K562 (cell line): ENCODE measurements around the gene HS6ST1. TPM values are rescaled to one million over a fixed set of nuclear protein-coding genes. Genes with fewer than 3 reads are reported as not detected.

Experiments used
- ATAC-seq: fragments of 200-7000 bp; cut with Tn5 transposase; 3 replicates; pipeline ENCODE4 v1.9.1; 2020; ENCODE audit warnings: moderate library complexity
- BruUV-seq: library from RNA; stranded (reverse); fragments of 400-500 nt; replicated peaks from 2 replicates; lab custom pipeline; 2021; lab: Mats Ljungman, UMichigan
- CTCF ChIA-PET: fragments of 300-600 bp; formaldehyde crosslinking; extraction: SDS; loops from one replicate; lab custom pipeline; 2021; ENCODE audit warnings: low intra/inter-chr PET ratio; lab: Yijun Ruan, JAX
- POLR2A ChIA-PET: fragments of 300-600, 350-650 bp; sonication (Branson Sonifier 250); formaldehyde crosslinking; extraction: SDS; loops from one replicate; lab custom pipeline; 2021; ENCODE audit warnings: antibody characterized with exemption, inconsistent platforms; lab: Yijun Ruan, JAX
- DNase-seq, 4 experiments: peaks; one replicate each; pipeline versions ENCODE4 v3.0.0 to v3.0.0-alpha.2; 2011 to 2018; ENCODE audit warnings: low spot score in 3 of 4, mixed read lengths in 3 of 4; ENCODE audit errors: extremely low read depth in 1 of 4
- FAIRE-seq: peaks from 2 replicates; lab custom pipeline; 2011; peaks lifted over from hg19 to GRCh38; lab: Jason Lieb, UNC
- H2AFZ ChIP-seq: 2 replicates; pipeline ENCODE4 v1.6.0; 2011; ENCODE audit warnings: low read depth, low read length, control low read depth, inconsistent platforms
- H3K27ac ChIP-seq: fragments of 200-600 bp; 3 replicates; pipeline ENCODE4 v1.8.0; 2011; ENCODE audit warnings: low read depth, mild to moderate bottlenecking, control low read depth, inconsistent platforms, low read length, moderate library complexity, mixed read lengths; ENCODE audit errors: extremely low read depth
- H3K27me3 ChIP-seq, 2 experiments: fragments of 300-600 bp in 1 of 2; 2 replicates in 1 of 2; 3 replicates in 1 of 2; pipeline versions ENCODE4 v1.6.0 to v1.8.0; 2011; ENCODE audit warnings: inconsistent platforms in 2 of 2, low read length in 2 of 2, mild to moderate bottlenecking in 1 of 2, mixed read lengths in 1 of 2, moderate library complexity in 1 of 2; ENCODE audit not compliant: control insufficient read depth in 2 of 2, insufficient read depth in 2 of 2
- H3K36me3 ChIP-seq: fragments of 300-600 bp; 3 replicates; pipeline ENCODE4 v1.8.0; 2011; ENCODE audit warnings: mild to moderate bottlenecking, low read length, inconsistent platforms; ENCODE audit not compliant: control insufficient read depth, insufficient read depth
- H3K4me1 ChIP-seq, 2 experiments: fragments of 200-600 bp in 1 of 2; replicated peaks in 1 of 2; 2 replicates in 1 of 2; 3 replicates in 1 of 2; pipeline versions ENCODE4 v1.5.1 to v1.8.0; 2011; ENCODE audit warnings: inconsistent platforms in 2 of 2, low read length in 2 of 2, mild to moderate bottlenecking in 1 of 2, mixed read lengths in 1 of 2, moderate library complexity in 1 of 2; ENCODE audit not compliant: control insufficient read depth in 2 of 2, insufficient read depth in 2 of 2
- H3K4me2 ChIP-seq: 2 replicates; pipeline ENCODE4 v1.6.1; 2011; ENCODE audit warnings: low read length, control low read depth, inconsistent platforms, mixed read lengths; ENCODE audit not compliant: insufficient read depth
- H3K4me3 ChIP-seq: fragments of 200-600 bp; sonication (generic), shearing (Covaris generic); 2 replicates; pipeline ENCODE4 v1.5.1; 2016; ENCODE audit warnings: control low read depth, inconsistent platforms
- H3K79me2 ChIP-seq: fragments of 200-600 bp; 3 replicates; pipeline ENCODE4 v1.8.0; 2011; ENCODE audit warnings: low read length, inconsistent platforms; ENCODE audit not compliant: control insufficient read depth, insufficient read depth
- H3K9ac ChIP-seq, 2 experiments: 2 replicates each; pipeline versions ENCODE4 v1.6.0 to v1.6.1; 2011; ENCODE audit warnings: low read depth in 2 of 2, low read length in 2 of 2, control low read depth in 1 of 2, inconsistent platforms in 1 of 2, mild to moderate bottlenecking in 1 of 2, mixed read lengths in 1 of 2; ENCODE audit not compliant: insufficient read depth in 1 of 2
- H3K9me1 ChIP-seq: one replicate; pipeline ENCODE4 v1.6.0; 2011; ENCODE audit warnings: inconsistent platforms, mild to moderate bottlenecking, low read length, moderate library complexity; ENCODE audit not compliant: control insufficient read depth, insufficient read depth
- H3K9me3 ChIP-seq: replicated peaks from 2 replicates; pipeline ENCODE4 v1.5.1; 2011; ENCODE audit warnings: low read depth, low read length, inconsistent platforms; ENCODE audit not compliant: control insufficient read depth, insufficient read depth
- H4K20me1 ChIP-seq: replicated peaks from 2 replicates; pipeline ENCODE4 v1.6.1; 2011; ENCODE audit warnings: low read length, inconsistent platforms, mixed read lengths; ENCODE audit not compliant: control insufficient read depth, insufficient read depth
- ARHGAP35 ChIP-seq: fragments of 450-650 bp; IDR thresholded peaks from 2 replicates; pipeline ENCODE4 v1.6.1; 2018; ENCODE audit not compliant: partially characterized antibody
- PHTF2 ChIP-seq: fragments of 250-450 bp; sonication (Bioruptor Pico); IDR thresholded peaks from 2 replicates; pipeline ENCODE4 v1.5.0; 2021; ENCODE audit warnings: mild to moderate bottlenecking
- TBL1XR1 ChIP-seq, 2 experiments: IDR thresholded peaks; 2 replicates each; pipeline ENCODE4 v1.6.1; 2012; ENCODE audit warnings: improper control_type of control experiment in 2 of 2, low read length in 2 of 2, mild to moderate bottlenecking in 1 of 2
- ZNF609 ChIP-seq: sonication (generic); formaldehyde crosslinking; IDR thresholded peaks from 2 replicates; pipeline ENCODE4 v1.8.1; 2023; ENCODE audit warnings: missing genetic modification reagents, mild to moderate bottlenecking, borderline replicate concordance
- whole genome bisulfite sequencing: fragments of 100-300 bp; shearing (Covaris generic); methylation state at CpG from one replicate; pipeline ENCODE4 v1.1.6; 2016; ENCODE audit warnings: low coverage, mixed read lengths; ENCODE audit not compliant: insufficient coverage; ENCODE audit errors: missing lambda C conversion rate; 5-methylcytosine and 5-hydroxymethylcytosine counted together
- in situ Hi-C: fragments of 300-500 bp; cut with MboI; formaldehyde crosslinking; loops from 4 replicates; pipeline ENCODE4 v1.15.0; 2018; ENCODE audit warnings: inconsistent platforms, mixed read lengths
- intact Hi-C: fragments of 100-400 bp; cut with micrococcal nuclease; formaldehyde crosslinking; loops from 2 replicates; pipeline ENCODE4 v1.14.2; 2022
- polyA plus RNA-seq, 8 experiments: library from polyadenylated mRNA; depleted of rRNA in 4 of 8; stranded (reverse) in 5 of 8; unstranded in 3 of 8; fragments of >200 nt; fragmentation: Nextera tagmentation in 2 of 8; fragmentation: Illumina TruSeq in 1 of 8; extraction: Ambion mirVana in 2 of 8; extraction: Trizol in 1 of 8; gene quantifications; 2 replicates each; pipeline versions ENCODE4 v1.2.1 to v1.2.3, GENCODE V29; 2011 to 2014; ENCODE audit warnings: inconsistent platforms in 1 of 8, missing spikeins in 1 of 8
- total RNA-seq, 7 experiments: library from RNA; depleted of rRNA in 6 of 7; stranded (reverse); fragments of >200 nt in 6 of 7; fragmentation: Illumina TruSeq in 2 of 7; extraction: Trizol in 2 of 7; gene quantifications; 2 replicates each; pipeline versions ENCODE4 v1.2.1 to v1.2.3, GENCODE V29; 2011 to 2021; ENCODE audit warnings: low replicate concordance in 1 of 7

Gene HS6ST1
- total and polyA plus RNA-seq, 9 of the 15 experiments (the other 6 are each of a cell fraction or from before 2014, with no cell fraction given) = 0.06 to 7.4 (median 3.8) TPM

GRCh38 chr2:128365217-128365905 lies 46.7 kb upstream of the HS6ST1 start:
- Histone ChIP-seq H3K4me2 (no peak overlapping the region), H3K4me3 (no peak overlapping the region), H3K9me3 (no peaks in the 10 kb centered on the region), H3K79me2 (no peaks in the 10 kb centered on the region), H3K4me1 (peaks cover 0 to 3% of the 10 kb centered on the region in 2 experiments; a peak in 2 of 5 replicates), H3K36me3 (no peaks in the 10 kb centered on the region), H3K9ac (no peak overlapping the region), H3K27ac (no peak overlapping the region), H3K9me1 (no peaks in the 10 kb centered on the region), H3K27me3 (peaks cover 7 to 81% of the 10 kb centered on the region in 2 experiments; a peak in 4 of 5 replicates), H4K20me1 (0 out of 2 replicates have a peak, but pooled peaks cover 9% of the 10 kb centered on the region), H2AFZ (no peak overlapping the region)
- no peak for DNase-seq
- intact Hi-C loops = no loop called here
- no peak for FAIRE-seq
- no peak for ATAC-seq
- in situ Hi-C loops = no loop called here
- POLR2A ChIA-PET = no interaction called here
- WGBS = under 1% methylated on average over 11 of the region's 12 CpGs
- CTCF ChIA-PET = no interaction called here
- BruUV-seq = no TSS peak
- TF ChIP-seq ZNF609 (no peak), ARHGAP35 (no peak), PHTF2 (no peak), TBL1XR1 (IDR thresholded peaks at IDR 0.05; ENCODE audit: low read length in 2 of 2) (no peak)
